HG03565 (cell line): ENCODE results near the gene ZSCAN5A.
A peak's percentile ranks its signal among the peaks of the same experiment; 100 is the strongest.
"Not testable (repeated sequence)": the region's sequence is repeated elsewhere in the genome, so short reads cannot be mapped to it uniquely, and the experiment has no call there.

Source experiments
- ATAC-seq: cut with Tn5 transposase; IDR thresholded peaks from one replicate; pipeline ENCODE4 v1.9.1; 2021; ENCODE audit warnings: mild to moderate bottlenecking, moderate library complexity; ENCODE audit not compliant: unreplicated experiment

The ZSCAN5A gene

GRCh38 chr19:56273563-56274117 is 41.0 kb downstream of the ZSCAN5A start:
- ATAC-seq, result no peak

DNA sequence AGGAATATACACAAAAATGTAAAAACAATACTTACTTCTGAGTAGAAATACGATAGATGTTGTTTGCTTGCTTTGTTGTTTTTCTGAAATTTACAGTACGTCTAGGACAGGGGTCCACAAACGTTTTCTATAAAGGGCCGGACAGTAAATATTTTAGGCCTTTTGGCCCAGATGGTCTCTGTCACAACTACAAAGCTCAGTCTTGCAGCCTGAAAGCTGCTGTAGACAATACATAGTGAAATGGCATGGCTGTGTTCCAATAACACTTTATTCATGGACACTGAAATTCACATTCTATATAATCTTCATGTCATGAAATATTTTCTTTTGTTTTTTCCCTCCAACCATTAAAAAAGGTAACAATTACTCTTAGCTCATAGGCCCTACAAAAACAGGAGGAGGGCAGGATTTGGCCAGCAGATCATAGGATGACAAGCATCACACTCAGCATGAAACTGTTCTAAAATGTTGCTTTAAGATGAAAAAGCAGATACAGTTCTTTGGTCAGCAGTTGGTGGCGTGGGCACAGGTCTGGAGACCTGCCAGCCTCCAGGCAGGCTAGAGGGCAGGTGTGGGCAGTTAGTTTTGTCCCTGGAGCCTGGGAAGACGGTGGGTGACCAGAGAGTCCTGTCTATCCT is 42.4 kb downstream of the ZSCAN5A start, which contains the start of gene EDDM13:
TSS of gene EDDM13 (plus strand) at position 588 of the 638 bp plus-strand sequence. CDS start 87 bp downstream, outside the sequence.
- ATAC-seq, result no peak

DNA sequence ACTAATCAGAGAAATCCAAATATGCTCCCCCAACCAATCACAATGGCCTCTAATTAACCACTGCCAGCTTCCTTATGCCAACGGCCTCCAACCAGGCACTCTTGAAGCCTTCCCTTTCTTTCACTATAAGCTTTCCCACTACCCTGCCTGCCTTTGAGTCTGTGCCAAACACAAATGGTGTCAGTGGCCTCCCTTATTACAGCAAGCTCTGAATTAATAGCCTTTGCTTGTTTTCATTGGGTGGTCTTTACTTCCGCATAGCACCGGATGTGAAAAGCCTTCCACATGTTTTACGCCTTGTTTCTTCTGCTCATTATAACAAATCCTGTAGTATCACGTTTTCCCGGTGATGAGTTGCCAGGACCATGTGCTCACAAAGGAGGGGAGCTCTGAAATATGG is 43.5 kb downstream of the ZSCAN5A start:
- ATAC-seq, result no peak

DNA sequence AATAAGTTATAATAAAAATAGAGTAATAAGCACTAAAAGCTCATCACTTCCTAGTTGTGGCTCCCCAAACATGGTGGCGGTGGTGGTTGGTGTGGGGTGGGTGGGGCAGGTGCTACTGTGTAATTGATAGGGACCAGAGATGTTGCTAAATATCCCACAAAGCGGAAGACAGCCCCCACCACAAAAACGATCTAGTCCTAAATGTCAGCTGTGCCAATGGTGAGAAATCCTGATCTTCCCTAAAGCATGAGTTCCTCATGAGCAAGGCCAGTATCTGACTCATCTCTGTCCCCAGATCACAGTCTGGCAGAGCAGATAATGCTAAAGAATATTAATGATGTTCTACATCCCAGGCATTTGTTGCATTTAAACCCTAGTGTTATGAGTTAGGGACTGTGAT is 44.0 kb downstream of the ZSCAN5A start:
- no peak for ATAC-seq

DNA sequence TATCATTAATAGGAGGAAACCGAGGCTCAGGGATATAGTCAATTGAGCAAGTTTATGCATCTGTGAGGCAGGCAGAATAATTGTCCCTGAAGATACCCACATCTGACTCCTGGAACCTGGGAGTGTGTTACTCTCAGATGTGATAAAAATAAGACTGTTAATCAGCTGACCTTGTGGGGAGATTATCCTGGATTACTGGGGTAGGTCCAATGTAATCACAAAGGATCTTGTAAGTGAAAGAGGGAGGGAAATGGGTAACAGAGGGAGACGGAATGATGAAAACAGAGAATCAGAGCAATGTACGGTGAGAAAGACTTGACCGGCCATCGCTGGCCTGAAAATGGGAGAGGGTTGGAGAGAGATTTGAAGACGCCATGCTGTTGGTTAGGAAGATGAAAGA is 45.3 kb downstream of the ZSCAN5A start:
- ATAC-seq, result no peak

DNA sequence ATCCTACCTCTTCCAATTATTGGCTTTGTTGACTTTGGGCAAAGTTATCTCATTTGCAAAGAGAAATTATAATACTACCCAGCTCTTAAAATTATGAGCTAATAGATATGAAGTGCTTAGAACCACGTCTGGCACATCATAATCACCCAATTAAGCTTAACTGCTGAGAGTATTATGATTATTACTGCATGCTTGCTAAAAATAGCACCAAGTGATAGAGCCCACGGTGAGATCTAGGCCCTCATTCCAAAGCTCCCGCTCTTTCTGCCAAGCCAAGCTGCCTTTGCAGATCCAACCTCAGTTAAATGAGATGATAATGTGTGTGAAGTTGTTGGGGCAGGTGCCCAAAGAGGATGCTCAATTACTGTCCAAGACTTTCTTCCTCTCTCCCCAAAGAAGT is 48.6 kb downstream of the ZSCAN5A start:
- no peak for ATAC-seq

DNA sequence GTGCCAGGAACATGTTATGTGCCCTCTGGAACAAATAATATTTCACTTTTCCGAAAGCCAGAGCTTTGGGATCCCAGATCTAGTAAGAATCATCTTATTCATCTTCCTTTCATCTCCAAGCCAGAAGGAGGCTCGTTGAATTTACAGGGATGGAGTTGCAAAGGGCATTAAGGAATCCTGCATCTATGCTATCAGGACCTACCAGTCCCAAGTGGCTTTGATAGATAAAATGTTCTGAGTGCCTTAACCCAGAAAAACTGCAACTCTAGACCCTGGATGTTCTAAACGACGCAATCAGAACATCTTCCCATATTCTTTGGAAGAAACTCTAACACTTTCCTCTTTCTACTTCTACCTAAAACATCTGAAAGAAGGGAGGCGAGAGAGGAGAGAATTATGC is 51.3 kb downstream of the ZSCAN5A start:
- no peak for ATAC-seq

DNA sequence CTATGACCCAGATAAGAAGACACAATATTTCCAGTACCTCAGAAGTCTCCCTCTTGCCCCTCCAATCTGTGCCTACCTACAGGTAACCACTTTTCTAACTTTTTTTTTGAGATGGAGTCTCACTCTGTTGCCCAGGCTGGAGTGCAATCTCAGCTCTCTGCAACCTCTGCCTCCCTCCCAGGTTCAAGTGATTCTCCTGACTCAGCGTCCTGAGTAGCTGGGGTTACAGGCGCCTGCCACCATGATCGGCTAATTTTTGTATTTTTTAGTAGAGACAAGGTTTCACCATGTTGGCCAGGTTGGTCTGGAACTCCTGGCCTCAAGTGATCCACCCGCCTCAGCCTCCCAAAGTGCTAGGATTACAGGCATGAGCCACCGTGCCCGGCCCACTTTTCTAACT is 52.7 kb downstream of the ZSCAN5A start:
- not testable (repeated sequence) for ATAC-seq

DNA sequence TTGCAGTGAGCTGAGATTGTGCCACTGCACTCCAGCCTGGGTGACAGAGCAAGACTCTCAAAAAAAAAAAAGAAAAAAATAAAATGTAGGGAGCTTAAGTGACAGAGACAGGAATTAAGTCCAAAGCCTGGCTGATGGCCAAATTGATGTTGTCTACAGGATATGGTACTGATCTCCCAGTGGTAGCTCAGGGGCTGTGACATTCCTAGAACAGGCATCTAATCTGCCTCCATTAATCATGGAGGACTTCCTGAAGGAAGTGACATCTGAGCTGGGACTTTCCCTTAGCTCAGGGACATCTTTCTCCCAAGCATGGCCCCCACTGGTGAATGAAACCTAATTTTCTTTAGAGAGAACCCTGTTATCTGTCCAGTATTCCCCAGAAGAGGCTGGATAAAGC is 53.5 kb downstream of the ZSCAN5A start:
- ATAC-seq, result no peak

DNA sequence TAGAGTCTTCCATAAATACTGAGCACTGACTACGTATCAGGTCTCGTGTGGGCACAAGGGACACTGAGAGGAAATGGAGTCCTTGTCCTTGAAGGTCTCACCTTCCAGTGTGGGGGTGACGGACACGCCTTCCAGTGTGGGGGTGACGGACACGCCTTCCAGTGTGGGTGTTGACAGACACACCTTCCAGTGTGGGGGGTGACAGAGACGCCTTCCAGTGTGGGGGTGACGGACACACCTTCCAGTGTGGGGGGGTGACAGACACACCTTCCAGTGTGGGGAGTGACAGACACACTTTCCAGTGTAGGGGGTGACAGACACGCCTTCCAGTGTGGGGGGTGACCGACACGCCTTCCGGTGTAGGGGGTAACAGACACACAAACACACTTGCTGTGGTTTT is 56.4 kb downstream of the ZSCAN5A start:
- no peak for ATAC-seq

DNA sequence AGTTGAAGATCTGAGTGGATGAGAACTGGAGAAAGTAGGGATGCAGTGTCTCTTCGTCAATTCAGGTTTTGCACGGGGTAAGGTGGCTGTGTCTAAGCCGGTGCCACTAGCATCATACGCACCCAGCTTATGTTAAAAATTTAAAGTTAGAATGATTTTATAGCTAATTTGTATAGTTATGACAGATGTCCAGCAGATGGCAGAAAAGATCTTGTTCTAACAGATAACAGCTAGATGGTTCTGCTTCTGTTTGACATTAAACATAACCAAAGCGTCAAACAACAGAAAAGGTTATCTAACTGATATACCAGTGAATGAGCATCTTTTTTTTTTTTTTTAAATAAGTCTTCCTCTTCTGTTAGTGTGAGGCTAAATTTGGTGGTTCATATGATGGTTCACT is 60.9 kb downstream of the ZSCAN5A start:
- no peak for ATAC-seq

GRCh38 chr19:56252699-56253422 is 61.8 kb downstream of the ZSCAN5A start:
- peak; percentile 78 for ATAC-seq

- ATAC-seq, result not testable (repeated sequence)
Measured at GRCh38 chr19:56248736-56249338, 65.8 kb downstream of the ZSCAN5A start.

DNA sequence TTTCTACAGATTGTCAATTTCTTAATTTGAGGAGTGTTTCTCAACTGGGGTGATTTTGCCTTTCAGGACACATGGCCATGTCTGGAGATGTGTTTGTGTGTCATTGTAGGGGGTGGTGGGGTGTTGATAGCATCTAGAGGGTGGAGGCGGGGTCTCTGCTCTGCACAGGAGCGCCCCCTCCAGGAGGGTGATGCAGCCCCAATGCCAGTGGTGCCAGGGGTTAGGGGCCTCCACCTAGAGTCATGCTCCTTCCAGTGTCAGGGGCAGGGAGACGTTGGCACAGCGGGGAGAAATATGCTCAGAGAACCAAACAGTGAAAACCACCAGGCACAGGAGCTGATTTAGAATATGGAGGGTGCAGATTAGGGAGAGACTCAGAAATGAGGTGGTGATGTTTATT is 68.9 kb downstream of the ZSCAN5A start:
- ATAC-seq, result not testable (repeated sequence)

DNA sequence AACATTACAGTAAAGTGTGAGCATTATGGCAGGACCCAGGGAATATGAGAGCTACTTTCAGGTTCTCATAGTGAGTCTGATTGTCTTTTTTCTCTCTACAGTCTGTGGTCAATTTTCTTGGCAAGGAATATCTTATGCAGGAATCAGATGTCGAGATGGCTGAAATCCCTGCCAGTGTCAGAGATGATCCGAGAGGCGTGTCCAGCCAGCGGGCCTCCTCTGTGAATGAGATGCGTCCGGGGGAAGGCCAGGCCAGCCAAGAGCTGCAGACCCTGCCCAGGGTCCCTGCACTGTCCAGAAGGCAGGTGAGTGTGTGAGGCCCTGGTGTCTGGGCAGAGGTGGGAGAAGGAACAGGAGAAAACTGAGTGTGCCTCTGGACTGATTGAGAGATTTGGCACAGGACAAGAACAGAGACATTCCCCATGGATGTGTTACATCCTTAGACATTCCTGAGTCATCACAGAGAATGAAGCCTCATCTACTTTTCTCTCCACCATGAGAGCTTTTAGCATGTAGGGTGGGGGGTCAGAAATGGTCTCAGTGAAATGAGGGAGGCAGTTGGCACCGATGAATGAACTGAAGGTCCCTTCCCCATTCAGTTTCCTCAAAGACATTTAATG is 69.4 kb downstream of the ZSCAN5A start:
- no peak for ATAC-seq

DNA sequence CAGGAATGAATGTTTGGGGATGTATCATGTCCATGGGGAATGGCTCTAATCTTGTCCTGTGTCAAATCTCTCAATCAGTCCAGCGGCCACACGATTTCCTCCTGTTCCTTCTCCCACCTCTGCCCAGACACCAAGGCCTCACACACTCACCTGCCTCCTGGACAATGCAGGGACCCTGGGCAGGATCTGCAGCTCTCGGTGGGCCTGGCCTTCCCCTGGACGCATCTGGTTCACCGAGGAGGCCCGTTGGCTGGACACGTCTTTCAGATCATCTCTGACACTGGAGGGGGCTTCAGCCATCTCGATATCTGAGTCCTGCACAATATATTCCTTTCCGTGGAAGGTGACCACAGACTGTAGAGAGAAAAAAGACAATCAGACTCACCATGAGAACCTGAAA is 91.2 kb downstream of the ZSCAN5A start:
- ATAC-seq, result no peak

GRCh38 chr19:56222901-56223300 is 91.7 kb downstream of the ZSCAN5A start:
- ATAC-seq, result no peak

GRCh38 chr19:56221851-56222250 is 92.8 kb downstream of the ZSCAN5A start:
- ATAC-seq, result no peak

- not testable (repeated sequence) for ATAC-seq
Measured at GRCh38 chr19:56221442-56221841, 93.2 kb downstream of the ZSCAN5A start.

- no peak for ATAC-seq
Measured at GRCh38 chr19:56218961-56219360, 95.7 kb downstream of the ZSCAN5A start.
